Activated CD4-positive, alpha-beta T cell treated with anti-CD3 and anti-CD28 coated beads for 4 hours (primary cell): Measurements from ENCODE around the gene WWOX.
"Not testable (repeated sequence)": the region's sequence is repeated elsewhere in the genome, so short reads cannot be mapped to it uniquely, and the experiment has no call there.

ENCODE experiments used
- DNase-seq, 2 donors: peaks; one replicate each; pipeline ENCODE4 v3.0.0-alpha.2; 2020

Gene WWOX

GRCh38 chr16:79013930-79014660 is 914.6 kb downstream of the WWOX start:
- DNase-seq, result no peak

DNA sequence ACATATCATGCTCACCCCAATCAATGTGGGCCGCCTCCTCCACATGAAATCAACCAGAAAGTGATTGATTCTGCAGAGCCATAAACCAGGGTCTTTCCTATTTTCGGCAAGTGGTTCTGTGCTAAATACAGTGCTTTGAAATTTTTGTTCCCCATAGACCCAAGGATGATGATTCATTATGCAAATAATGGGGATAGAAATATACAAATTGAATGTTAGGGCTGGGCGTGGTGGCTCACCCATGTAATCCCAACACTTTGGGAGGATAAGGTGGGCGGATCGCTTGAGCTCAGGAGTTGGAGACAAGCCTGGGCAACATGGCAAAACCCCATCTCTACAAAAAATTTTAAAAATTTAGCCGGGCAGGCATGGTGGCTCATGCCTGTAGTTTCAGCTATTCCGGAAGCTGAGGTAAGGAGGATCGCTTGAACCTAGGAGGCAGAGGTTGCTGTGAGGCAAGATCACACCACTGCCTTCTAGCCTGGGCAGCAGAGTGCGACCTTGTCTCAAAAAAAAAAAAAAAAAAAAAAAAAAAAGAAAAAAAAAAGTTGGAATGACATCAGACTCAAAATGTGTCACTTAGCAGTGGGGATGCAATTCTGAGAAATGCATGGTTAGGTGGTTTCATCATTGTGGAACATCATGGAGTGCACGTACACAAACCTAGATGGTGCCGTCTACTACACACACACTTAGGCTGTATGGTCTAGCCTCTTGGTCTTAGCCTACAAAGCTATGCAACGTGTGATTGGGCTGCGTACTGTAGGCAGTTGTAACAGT is 919.4 kb downstream of the WWOX start:
- DNase-seq, result no peak

DNA sequence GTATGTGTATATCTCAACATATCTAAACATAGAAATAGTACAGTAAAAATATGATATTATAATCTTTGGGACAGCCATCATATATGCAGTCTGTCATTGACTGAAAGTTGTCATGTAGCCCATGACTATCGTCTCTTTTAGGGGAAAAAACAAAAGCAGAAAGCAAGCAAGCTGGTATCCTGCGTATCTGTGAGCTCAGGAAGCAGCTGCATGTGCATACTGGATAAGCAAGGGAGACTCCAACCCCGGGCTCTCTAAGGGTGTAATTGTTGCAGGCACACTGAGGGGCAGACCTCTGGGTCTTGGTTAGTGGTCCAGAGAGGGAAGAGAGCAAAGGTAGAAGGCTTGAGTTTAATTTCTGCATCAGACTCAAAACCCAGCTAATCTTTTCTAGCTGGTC is 920.0 kb downstream of the WWOX start:
- no peak for DNase-seq

DNA sequence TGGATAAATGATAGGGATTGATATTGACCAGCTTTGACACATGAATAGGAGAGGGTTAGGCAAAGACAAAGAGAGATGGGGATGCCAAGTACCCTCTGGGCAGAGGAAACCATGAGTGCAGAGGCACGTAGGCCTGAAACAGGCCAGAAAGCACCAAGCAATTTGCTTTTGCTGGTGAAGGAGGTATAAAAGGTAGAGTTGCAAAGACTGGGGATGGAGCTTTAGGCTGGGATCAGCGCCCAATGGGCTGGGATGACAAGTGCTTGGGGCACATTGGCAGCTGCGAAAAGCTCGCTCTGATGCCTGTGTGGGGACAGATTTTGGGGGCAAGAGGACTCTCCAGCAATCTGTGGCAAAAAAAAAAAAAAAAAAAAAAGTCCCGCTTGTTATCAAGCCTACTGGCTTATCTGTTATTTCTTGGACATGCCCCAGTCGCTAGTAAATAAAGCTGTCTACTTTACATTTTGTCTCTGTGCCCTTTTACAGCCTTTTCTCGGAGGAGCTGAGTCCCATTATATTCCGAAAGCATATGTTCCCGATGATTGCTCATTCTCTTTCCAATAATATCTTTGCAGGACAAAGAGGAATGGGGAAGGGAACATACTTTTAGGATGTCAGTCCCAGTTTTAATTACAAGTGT is 922.7 kb downstream of the WWOX start:
- no peak for DNase-seq

DNA sequence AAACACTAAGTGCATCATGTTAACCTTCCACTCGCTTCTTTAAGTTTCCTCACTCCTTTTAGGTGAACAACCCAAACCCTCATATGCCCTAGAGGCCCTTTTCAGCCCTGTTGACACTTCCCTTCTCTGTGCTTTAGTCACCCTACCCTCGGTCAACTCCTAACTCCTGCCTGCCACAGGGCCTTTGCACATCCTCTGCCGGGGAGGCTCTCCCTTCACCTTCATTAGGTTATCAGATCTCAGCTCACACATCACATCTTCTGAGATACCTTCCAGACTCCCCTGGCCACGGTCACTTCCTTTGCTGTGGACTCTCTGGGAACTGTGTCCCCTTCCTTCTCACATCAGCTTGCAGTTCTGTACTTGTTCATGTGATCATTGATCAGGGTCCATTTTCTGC is 926.7 kb downstream of the WWOX start:
- DNase-seq, result no peak

GRCh38 chr16:79036541-79036940 is 937.1 kb downstream of the WWOX start:
- no peak for DNase-seq

GRCh38 chr16:79037521-79038373 is 938.3 kb downstream of the WWOX start:
- no peak for DNase-seq

DNA sequence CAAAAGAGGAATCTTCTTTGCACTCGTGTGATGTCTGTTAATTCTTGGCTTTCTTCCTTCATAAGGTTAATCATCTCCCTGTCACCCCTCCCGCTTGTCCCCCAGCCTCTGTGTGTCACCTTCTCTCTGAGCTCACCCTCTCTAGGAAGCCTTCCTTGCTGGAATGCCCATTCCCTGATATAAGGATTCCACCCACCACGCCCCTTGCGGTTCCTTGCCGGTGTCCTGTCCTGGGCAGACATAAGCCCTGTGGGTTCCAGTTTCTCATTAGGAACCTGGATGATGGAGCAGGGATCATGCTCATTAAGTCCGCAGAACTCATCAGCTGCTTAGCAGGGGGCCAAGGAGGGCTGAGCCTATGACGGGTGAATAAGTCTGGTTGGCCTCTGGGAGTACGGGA is 941.8 kb downstream of the WWOX start:
- no peak for DNase-seq

GRCh38 chr16:79042141-79042540 is 942.7 kb downstream of the WWOX start:
- no peak for DNase-seq

DNA sequence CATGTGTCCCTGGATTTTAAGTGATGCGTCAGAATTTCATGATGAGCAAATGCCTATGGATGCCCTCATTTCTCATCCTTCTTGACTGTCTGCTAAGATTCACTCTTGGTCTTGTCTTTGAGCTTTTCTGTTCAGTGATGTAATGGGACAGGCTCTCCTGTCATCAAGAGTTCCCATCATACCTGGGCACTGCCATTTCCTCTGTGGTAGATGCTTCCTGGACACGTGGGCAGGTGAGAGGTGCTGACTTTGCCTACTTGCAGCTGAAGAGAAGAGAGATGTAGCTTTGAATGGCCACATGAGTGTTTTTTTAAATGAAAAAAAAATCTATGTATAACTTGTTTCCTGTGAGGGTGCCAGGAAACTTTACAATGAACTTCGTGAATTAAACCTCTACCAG is 943.4 kb downstream of the WWOX start:
- DNase-seq, result peak; percentile 20 to 23

GRCh38 chr16:79045191-79045590 is 945.7 kb downstream of the WWOX start:
- no peak for DNase-seq

GRCh38 chr16:79047337-79047736 is 947.9 kb downstream of the WWOX start:
- DNase-seq, result no peak

DNA sequence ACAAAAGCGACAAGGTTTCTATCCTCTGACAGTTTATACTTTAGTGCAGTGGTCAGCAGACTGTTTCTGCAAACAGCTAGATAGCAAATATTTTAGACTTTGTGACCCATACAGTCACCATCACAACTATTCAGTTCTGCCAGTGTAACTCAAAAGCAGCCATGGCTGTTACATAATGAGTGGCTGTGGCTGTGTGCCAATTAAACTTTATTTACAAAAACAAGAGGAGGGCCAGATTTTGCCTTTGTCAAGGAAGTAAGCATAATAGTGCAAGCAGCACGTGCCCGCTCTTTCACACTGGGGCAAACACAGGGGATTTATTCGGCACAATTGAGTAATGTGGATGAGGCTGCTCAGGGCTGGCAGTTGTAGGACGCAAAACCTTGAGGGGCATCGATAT is 949.6 kb downstream of the WWOX start:
- DNase-seq, result no peak

DNA sequence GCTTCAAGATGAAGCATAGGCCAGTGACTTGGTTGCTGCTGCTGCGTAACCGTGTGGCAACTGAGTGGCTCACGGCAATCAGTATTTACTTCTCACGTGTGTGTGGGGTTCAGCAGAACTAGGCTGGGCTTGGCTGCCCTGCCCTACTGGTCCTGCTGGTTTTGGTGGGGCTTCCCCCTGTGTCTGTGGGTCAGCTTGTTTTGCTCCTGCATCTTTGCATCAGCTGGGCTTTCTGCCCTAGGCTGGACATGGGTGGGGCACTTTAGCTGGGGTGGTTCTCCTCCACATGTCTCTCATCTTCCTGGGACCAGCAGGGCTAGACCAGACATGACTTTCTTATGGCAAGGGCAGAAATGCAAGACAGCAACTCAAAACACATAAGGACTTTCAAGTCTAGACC is 950.6 kb downstream of the WWOX start:
- DNase-seq, result no peak

GRCh38 chr16:79051313-79051712 is 951.9 kb downstream of the WWOX start:
- DNase-seq, result no peak

DNA sequence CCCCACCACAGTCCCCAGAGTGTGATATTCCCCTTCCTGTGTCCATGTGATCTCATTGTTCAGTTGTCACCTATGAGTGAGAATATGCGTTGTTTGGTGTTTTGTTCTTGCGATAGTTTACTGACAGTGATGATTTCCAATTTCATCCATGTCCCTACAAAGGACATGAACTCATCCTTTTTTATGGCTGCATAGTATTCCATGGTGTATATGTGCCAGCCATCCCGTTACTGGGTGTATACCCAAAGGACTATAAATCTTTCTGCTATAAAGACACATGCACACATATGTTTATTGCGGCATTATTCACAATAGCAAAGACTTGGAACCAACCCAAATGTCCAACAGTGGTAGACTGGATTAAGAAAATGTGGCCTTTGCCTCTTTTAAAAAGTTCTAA is 952.7 kb downstream of the WWOX start:
- not testable (repeated sequence) for DNase-seq

GRCh38 chr16:79053577-79053976 is 954.1 kb downstream of the WWOX start:
- no peak for DNase-seq

DNA sequence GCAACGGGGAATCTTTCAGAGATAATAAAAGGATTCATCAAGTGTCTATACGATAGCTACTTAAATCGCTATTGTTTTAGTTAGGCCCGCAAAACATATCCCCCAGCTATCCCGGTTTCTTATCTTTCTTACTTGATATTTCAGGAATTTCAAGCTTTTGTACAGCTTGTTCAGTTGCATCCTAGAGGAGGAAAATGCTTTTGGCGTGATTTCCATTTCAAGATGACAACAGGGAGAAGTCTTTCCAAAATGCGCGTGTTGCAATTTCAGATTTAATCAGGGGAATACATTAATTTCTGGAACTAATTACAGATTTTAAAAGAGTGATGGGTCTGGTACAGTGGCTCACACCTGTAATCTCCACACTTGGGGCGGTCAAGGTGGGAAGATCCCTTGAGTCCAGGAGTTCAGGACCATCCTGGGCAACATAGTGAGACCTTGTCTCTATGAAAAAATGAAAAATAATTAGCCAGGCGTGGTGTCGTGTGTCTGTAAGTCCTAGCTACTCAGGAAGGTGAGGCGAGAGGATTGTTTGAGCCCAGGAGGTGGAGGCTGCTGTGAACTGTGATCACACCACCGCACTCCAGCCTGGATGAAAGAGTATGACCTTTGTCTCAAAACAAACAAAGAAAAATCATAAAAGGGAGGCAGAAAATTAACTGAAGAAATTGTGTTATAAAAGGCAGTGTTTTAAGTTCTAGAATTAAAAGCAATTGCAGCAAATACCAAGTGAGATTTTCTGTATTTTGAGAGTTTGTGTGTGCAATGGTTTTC is 954.9 kb downstream of the WWOX start:
- no peak for DNase-seq

DNA sequence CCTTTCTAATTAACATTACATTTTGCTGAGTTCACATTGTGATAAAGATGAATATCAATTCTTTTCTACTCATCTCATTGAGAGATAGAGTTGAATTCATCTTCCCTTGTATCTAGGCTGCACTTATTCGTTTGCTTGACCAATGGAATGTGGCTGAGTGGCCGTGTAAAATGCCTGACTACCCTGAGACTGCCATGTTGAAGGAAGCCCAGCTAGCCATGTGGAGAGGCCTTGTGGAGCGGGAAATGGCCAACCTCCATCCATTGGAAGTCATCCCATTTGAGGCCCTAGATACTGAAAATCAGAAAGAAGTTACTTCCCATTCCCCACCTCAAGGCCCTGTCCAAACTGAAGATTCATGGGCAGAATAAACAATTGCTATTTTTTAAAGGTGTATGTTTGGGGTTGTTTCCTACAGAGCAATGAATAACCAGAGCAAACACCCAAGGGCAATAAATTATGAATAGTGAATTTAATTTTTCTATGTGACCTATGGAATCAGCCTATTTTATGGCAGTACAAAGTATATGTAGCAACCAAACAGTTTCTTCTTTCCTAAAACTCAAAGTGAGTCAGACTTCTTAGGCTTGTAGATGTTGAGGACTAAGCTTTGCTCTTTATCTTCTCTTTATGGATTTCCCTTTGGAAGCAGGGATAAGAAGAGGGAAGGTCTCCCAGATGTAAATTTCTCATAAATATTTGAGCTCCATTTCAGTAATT is 956.0 kb downstream of the WWOX start:
- DNase-seq, result no peak

- DNase-seq, result no peak
Measured at GRCh38 chr16:79061181-79061580, 961.7 kb downstream of the WWOX start.

GRCh38 chr16:79062336-79062735 is 962.9 kb downstream of the WWOX start:
- DNase-seq, result no peak

DNA sequence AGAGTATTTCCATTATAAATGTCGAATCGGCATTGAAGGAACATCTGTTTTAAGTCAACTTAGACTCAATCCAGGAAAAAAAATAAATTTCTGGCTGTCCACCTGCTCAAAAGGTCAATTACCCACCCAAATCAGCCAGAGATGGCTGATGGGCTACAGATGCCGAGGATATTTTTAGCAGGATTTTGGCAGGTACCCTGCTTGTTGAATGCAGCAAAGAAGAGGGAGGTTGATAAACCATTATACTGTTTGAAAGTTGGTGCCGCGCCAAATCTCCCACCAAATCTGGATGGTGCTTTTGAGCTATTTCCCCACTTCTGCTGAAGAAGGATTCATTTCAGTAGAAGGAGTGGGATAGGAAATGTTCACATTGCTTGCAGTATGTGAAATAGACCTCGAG is 963.4 kb downstream of the WWOX start:
- DNase-seq, result no peak
